Left kidney (tissue), 2 donors: ENCODE measurements around the gene MVB12A. TPM values are rescaled to one million over a fixed set of nuclear protein-coding genes. Genes with fewer than 3 reads are reported as not detected.

Experiments
- DNase-seq: peaks from one replicate; pipeline ENCODE4 v3.0.0-alpha.2; 2013
- polyA plus RNA-seq: library from polyadenylated mRNA; unstranded; fragments of 120-200 nt; gene quantifications from one replicate; pipeline ENCODE4 v1.2.1, GENCODE V29; 2013; ENCODE audit not compliant: insufficient read length

MVB12A gene
- polyA plus RNA-seq, 1 donor = 50.5 TPM

DNA sequence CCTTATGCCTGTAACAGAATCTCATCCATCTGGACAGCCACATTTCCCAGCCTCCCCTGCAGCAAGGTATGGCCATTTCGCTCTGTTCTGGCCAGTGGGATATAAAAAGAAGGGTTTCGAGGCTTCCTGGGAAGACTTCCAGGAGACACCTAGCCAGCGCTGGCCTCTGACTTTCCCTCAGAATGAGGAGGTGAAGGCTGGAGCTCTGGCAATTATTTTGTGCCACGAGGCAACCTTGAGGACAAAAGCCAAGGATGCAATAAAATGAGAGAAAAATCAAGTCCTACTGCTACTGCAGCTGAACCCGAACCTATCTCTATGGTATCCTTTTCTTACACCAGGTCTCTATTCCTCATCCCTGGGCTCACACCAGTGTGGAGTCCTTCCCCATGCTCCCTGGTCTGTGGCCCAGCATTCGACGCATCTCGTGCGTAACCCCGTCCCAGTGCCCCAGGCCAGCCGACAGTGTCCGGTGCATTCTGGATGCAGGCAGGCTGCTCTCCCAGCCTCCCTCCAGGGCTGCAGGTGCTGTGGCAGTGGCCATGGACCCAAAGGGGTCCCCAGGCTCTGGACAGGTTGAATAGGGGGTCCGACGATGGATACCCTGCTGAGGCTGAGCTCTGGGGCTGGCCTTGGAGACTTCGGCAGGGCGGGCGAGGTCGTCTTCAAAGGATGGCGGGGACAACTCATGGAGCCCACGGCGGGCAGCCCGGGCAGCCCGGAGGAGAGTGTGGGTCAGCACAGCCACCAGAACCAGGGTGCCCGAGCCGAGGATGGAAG lies 16.4 kb downstream of the MVB12A start:
- no peak for DNase-seq

DNA sequence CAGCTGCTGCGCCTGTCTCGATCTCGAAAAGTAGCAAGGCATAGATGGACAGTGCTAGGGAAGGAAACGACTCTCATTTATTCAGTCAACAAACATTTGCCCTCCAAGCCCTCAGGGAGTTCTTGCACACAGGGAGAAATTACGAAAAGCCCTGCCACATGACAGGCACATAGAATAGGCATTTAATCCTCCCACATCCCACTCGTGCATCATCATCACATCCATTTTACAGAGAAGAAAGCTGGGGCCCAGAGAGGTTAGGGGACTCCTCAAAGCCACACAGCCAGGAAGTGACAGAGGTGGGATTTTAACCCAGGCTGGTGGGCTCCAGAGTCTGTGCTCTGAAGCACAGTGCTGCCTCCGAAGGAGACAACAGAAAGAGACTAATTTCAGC lies 17.0 kb downstream of the MVB12A start:
- DNase-seq = no peak

DNA sequence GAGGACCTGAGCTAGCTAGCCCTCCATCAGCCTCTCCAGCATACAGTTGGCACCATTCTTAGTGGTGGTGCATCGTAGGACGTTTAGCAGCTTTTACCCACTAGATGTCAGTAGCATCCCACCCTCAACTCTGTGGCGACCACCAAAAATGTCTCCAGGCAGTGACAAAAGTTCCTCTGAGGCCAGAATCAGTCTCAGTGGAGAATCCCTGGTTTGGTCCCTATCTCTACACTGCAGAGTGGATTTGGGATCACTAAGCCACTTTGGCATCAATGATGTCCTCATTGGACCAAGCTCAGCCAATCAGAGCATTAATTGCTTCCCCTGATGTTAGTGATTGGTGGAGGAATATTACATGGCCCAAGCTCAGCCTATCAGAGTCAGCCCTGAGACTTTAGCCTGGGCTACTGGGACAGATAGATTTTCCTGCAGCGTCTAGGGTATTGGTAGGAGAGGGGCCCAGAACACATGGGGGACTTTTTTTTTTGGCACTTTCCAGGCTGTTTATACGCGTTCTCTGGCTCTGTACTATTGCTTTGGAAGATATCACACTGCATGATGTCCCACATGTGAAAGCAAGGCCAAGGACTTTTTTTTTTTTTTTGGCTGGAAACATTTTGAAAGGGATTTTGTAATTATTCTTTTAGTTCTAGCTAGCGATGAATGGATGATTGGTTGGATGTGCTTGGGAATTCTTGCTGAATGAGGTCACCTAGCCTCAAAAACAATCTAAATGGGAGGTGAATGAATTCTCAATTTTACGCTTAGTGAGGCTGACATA lies 21.6 kb downstream of the MVB12A start:
- DNase-seq = no peak

GRCh38 chr19:17445526-17446165 lies 25.8 kb downstream of the MVB12A start:
- DNase-seq = no peak

DNA sequence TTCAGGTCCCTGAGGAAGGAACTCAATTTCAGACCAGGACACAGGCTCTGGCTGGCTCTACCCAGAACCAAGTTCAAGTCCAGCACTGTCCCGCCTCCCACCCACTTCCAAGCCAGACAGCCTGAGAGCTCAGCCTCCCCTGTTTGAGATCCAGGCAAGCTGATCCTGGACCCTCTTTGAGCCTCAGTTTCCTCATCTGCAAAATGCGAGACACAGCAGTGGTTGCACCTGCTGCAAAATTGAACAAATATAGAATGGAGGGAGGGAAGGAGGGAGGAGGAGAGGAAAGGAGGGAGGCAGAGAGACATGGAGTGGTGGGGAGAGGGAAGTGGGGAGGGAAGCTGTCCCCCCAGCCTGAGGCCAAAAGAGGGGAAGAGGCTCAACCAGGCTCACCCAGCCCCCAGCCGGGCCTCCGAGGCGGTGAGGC lies 27.9 kb downstream of the MVB12A start:
- no peak for DNase-seq

DNA sequence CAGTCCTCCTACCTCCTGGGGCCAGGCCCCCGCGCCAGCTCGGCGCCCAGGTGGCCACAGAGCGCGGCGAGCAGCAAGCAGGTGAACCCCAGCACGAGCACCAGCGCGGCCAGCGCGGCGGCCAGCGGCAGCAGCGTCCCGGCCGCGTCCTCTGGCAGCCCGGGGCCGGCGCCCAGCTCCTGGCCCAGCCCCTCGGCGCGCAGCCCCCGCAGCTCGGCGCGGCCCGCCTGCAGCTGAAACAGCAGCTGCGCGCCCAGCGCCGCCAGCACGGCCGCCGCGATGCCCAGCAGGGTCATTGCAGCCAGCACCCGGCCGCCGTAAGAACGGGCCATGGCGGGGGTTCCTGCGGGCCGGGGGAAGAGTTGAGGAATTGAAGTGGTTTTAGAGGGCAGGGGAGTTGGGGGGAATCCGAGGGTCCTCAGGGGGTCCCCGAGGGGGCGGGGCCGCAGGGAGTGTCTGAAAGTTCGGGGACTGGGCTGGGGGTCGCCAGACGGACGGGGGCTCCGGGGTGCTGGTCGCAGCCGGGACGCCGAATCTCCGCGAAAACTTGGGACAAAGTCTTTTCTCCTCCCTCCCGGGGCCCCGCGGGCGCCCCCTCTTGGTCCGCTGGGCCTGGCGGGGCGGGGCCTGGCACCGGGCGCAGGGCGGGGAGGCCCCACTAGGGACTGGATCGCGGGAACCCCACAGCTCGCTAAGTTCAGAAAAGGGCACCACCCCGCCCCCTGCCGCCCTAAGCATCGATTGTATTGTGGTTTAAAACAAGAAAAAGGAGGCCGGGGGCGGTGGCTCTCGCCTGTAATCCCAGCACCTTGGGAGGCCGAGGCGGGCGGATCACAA lies 28.5 kb downstream of the MVB12A start, which contains the start of gene TMEM221:
Gene TMEM221 (minus strand): TSS at position 538 of the 837 bp plus-strand sequence. CDS start 206 bp downstream, at position 332.
- peak; percentile 57 for DNase-seq

GRCh38 chr19:17450264-17451075 lies 30.6 kb downstream of the MVB12A start:
- no peak for DNase-seq

- no peak for DNase-seq
Measured at GRCh38 chr19:17451820-17452219, 32.0 kb downstream of the MVB12A start.

DNA sequence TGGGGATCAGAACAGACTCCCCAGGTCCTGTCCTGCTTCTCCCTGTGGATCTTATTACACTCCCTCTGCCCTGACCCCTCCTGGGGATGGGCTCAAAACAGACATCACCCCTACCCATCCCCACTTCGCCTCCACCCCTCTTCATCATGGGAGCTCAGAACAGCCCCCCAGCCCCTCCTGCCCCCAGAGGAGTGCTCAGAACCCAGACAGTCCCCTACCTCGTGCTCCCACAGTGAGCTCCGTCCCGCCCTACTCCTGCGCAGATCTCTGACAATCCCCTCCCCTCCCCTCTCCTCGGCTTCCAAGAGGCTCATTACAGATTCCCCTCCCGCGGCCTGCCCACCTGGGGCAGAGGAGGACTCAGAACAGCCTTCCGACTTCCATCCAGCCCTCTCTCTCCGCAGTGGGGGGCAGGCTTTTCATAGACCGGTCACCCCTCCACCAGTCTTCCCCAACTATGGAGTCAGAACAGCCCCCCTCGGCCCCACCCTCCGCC lies 34.8 kb downstream of the MVB12A start:
- no peak for DNase-seq

DNA sequence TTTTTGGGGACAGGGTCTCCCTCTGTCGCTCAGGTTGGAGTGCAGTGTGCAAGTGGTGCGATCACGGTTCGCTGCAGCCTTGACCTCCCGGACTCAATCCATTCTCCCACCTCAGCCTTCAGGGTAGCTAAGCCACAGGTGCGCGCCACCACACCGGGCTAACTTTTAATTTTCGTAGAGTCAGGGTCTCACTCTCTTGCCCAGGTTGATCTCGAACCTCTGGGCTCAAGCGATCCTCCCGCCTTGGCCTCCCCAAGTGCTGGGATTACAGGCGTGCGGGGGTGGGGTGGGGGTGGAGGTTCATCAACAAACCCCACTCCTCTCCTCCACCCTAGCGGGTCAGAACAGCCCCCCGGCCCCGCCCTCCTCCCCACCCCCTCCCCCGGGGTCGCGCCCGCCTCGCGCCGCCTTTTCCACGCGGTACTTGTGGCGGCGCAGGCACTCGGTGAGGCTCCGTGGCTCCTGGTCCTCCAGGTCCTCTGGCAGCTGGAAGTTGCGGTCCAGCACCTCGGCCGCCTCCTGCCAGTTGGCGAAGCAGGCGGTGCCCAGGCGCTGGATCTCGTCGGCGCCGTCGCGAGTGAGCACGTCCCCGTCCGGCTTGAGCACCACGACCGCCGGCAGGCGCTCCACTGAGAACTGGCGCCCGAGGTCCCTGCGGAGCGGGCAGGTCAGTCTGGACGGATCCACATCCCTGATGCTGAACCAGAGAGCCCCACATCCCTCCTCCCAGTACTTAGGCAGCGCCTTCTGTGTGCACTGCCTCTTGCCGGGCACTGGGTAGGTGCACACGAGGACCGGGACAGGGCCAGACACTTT lies 35.7 kb downstream of the MVB12A start:
- DNase-seq = no peak

DNA sequence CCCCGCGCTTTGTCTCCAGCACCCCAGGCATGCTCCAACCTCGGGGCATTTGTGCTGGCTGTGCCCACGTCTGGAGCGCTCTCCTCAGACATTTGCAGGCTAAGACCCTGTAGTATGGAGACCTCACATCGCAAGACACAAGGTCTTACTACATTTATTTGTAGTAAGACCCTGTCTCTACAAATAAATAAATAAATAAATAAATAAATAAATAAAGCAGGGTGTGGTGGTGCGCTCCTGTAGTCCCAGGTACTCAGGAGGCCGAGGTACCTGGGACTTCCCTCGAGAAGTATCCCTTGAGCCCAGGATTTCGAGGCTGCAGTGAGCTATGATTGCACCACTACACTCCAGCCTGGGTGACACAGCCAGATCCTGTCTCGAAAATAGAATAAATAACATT lies 36.3 kb downstream of the MVB12A start:
- no peak for DNase-seq

- DNase-seq = no peak
Measured at GRCh38 chr19:17457616-17458015, 37.8 kb downstream of the MVB12A start.

GRCh38 chr19:17458970-17459369 lies 39.1 kb downstream of the MVB12A start:
- no peak for DNase-seq

- no peak for DNase-seq
Measured at GRCh38 chr19:17460372-17461230, 40.8 kb downstream of the MVB12A start, which contains the start of gene NXNL1. Gene NXNL1, minus strand, starts transcription at chr19:17460926. Its CDS starts 57 bp downstream, at chr19:17460869.

- DNase-seq = no peak
Measured at GRCh38 chr19:17466487-17466850, 46.6 kb downstream of the MVB12A start.

GRCh38 chr19:17467471-17468301 lies 47.8 kb downstream of the MVB12A start:
- DNase-seq = no peak

DNA sequence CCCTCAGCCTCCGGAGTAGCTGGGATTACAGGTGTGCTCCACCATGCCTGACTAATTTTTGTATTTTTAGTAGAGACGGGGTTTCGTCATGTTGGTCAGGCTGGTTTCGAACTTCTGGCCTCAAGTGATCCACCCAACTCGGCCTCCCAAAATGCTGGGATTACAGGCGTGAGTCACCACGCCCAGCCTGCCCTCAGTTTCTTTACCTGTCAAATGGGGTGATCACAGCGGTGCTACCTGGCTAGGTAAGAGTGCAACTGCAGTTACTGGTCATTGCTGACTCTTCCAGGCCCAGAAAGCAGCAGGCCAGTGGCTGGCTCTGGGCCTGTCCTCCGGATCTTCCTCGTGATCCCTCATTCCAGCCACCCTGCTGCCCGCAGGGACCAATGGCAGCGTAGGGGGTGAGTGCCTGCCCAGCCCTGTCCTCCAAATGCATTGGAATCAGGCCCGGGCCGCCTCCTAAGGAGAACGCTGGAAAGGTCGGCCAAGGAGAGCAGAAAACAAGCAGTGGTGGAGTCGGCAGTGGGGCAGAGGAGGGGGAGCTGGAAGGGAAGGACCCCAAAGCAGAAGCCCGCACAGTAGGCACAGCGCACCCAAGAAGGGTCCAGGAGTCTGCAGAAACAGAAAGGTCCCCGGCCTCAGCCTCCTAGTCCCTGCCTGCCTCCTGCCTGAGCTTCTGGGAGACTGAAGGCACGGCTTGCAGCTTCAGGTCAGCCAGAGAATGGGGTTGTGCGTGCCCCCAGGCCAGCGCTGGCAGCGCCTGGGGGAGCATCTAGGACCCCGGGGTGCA lies 48.6 kb downstream of the MVB12A start:
- no peak for DNase-seq
